Ishikawa (cell line): ENCODE measurements around the gene APLF.

Source experiments
- CEBPB ChIP-seq: IDR thresholded peaks from 2 replicates; pipeline ENCODE4 v1.6.1; 2012
- CREB1 ChIP-seq: IDR thresholded peaks from 2 replicates; pipeline ENCODE4 v1.6.1; 2012; ENCODE audit warnings: low read depth
- EGR1 ChIP-seq: IDR thresholded peaks from 2 replicates; pipeline ENCODE4 v1.6.1; 2012
- EP300 ChIP-seq: IDR thresholded peaks from 2 replicates; pipeline ENCODE4 v1.6.1; 2012; ENCODE audit warnings: borderline replicate concordance
- FOXM1 ChIP-seq: IDR thresholded peaks from 2 replicates; pipeline ENCODE4 v1.6.1; 2012; ENCODE audit warnings: low read depth, borderline replicate concordance
- NFIC ChIP-seq: IDR thresholded peaks from 2 replicates; pipeline ENCODE4 v1.6.1; 2012
- RAD21 ChIP-seq: IDR thresholded peaks from 2 replicates; pipeline ENCODE4 v1.6.1; 2012; ENCODE audit warnings: low read depth
- TAF1 ChIP-seq: IDR thresholded peaks from 2 replicates; pipeline ENCODE4 v1.6.1; 2012; ENCODE audit warnings: low read depth, mild to moderate bottlenecking
- TCF12 ChIP-seq: IDR thresholded peaks from 2 replicates; pipeline ENCODE4 v1.6.1; 2012; ENCODE audit warnings: low read depth
- TEAD4 ChIP-seq: IDR thresholded peaks from 2 replicates; pipeline ENCODE4 v1.6.1; 2012
- YY1 ChIP-seq: IDR thresholded peaks from 2 replicates; pipeline ENCODE4 v1.6.1; 2012; ENCODE audit warnings: low read depth
- ZBTB7A ChIP-seq: IDR thresholded peaks from 2 replicates; pipeline ENCODE4 v1.6.1; 2012; ENCODE audit warnings: low read depth
- TF ChIP-seq, protein P1 (sequence below): IDR thresholded peaks from 2 replicates; pipeline ENCODE4 v1.6.1; 2012
- TF ChIP-seq, protein P2 (sequence below): IDR thresholded peaks from 2 replicates; pipeline ENCODE4 v1.6.1; 2012; ENCODE audit warnings: low read depth, mild to moderate bottlenecking
- TF ChIP-seq, protein P3 (sequence below): IDR thresholded peaks from 2 replicates; pipeline ENCODE4 v1.6.1; 2012

Gene APLF

DNA sequence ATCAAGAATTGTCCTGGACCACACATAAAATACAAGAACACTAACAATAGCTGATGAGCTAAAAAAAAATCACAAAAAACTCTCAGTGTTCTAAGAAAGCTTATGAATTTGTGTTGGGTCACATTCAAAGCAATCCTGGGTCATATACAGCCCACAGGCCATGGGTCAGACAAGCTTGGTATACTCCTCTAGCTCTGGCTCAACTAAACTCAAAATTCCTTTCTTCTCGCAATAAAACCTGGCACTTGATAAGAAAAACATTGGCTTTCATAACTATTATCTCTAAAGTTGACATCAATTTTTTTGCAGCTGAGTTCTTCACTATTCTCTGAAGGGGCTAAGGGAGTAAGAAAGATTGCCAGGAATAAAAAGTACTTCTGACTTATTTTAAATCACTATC, 38.6 kb upstream of the APLF start:
- TF ChIP-seq TCF12 (no peak), NFIC (no peak), YY1 (no peak), EP300 (no peak), RAD21 (no peak), EGR1 (no peak), TAF1 (no peak), ZBTB7A (no peak), TEAD4 (no peak), FOXM1 (no peak), CEBPB (no peak), CREB1 (no peak)
- TF ChIP-seq, protein P1, sequence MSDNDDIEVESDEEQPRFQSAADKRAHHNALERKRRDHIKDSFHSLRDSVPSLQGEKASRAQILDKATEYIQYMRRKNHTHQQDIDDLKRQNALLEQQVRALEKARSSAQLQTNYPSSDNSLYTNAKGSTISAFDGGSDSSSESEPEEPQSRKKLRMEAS: no peak
- TF ChIP-seq, protein P2, sequence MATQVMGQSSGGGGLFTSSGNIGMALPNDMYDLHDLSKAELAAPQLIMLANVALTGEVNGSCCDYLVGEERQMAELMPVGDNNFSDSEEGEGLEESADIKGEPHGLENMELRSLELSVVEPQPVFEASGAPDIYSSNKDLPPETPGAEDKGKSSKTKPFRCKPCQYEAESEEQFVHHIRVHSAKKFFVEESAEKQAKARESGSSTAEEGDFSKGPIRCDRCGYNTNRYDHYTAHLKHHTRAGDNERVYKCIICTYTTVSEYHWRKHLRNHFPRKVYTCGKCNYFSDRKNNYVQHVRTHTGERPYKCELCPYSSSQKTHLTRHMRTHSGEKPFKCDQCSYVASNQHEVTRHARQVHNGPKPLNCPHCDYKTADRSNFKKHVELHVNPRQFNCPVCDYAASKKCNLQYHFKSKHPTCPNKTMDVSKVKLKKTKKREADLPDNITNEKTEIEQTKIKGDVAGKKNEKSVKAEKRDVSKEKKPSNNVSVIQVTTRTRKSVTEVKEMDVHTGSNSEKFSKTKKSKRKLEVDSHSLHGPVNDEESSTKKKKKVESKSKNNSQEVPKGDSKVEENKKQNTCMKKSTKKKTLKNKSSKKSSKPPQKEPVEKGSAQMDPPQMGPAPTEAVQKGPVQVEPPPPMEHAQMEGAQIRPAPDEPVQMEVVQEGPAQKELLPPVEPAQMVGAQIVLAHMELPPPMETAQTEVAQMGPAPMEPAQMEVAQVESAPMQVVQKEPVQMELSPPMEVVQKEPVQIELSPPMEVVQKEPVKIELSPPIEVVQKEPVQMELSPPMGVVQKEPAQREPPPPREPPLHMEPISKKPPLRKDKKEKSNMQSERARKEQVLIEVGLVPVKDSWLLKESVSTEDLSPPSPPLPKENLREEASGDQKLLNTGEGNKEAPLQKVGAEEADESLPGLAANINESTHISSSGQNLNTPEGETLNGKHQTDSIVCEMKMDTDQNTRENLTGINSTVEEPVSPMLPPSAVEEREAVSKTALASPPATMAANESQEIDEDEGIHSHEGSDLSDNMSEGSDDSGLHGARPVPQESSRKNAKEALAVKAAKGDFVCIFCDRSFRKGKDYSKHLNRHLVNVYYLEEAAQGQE: no peak
- TF ChIP-seq, protein P3, sequence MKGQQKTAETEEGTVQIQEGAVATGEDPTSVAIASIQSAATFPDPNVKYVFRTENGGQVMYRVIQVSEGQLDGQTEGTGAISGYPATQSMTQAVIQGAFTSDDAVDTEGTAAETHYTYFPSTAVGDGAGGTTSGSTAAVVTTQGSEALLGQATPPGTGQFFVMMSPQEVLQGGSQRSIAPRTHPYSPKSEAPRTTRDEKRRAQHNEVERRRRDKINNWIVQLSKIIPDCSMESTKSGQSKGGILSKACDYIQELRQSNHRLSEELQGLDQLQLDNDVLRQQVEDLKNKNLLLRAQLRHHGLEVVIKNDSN: no peak

DNA sequence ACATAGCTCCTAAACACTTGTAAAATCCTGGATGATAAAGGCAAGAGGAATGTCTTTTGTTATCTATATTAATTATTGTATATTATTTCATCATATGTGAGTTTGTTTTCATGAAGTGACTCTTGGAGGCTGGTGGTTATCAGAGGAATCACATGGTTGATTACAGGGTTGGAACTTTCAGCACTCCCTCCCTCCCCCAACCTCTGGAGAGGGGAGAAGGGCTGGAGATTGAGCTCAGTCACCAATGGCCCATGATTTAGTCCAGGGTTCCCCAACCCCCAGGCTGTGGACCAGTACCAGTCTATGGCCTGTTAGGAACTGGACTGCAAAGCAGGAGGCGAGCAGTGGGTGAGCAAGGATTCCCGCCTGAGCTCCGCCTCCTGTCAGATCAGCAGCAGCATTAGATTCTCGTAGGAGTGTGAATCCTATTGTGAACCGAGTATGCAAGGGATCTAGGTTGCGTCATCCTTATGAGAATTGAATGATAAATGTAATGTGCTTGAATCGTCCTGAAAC, 38.0 kb upstream of the APLF start:
- TF ChIP-seq TEAD4 (no peak), EGR1 (no peak), YY1 (no peak), CREB1 (no peak), NFIC (no peak), FOXM1 (no peak), EP300 (no peak), TCF12 (no peak)
- TF ChIP-seq, protein P3: no peak
- TF ChIP-seq, protein P2: no peak

DNA sequence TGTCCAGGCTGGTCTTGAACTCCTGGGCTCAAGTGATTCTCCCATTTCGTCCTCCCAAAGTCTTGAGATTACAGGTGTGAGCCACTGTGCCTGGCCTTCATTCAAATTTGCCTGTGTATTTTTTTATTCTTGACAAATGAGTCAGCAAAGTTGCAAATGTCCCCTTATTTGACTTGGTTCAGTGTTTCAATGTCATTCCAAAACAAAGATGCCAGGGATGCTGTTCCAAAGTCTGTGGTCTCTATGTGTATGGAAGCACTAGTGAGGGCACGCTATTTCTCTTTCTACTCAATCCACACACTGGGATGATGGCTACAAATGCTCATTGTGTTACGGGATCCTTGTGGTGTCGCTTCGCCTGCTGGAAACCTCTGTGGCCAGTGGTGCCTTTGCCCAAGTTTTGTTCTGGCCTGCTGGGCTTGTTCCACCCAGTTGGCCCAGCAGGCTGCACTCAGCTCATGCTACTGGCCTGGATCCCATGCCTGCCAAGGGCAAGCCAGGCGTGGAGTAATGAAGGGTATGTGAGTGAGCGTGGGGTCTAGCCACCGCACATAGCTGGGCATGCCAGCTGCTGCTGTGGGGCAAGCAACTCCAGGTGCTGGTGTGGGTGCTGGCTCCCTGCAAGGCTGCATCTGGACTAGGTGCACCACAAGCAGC, 35.9 kb upstream of the APLF start:
- no peak for TF ChIP-seq NFIC
- TF ChIP-seq, protein P3: no peak
- TF ChIP-seq, protein P1: no peak
- TF ChIP-seq, protein P2: no peak
